ENCODE results near the gene LARGE2. TPM values are rescaled to one million over a fixed set of nuclear protein-coding genes. Genes with fewer than 3 reads are reported as not detected.

LARGE2 gene
- total RNA-seq, 2 donors from 2014 or later = 12.2 to 14.5 TPM

DNA sequence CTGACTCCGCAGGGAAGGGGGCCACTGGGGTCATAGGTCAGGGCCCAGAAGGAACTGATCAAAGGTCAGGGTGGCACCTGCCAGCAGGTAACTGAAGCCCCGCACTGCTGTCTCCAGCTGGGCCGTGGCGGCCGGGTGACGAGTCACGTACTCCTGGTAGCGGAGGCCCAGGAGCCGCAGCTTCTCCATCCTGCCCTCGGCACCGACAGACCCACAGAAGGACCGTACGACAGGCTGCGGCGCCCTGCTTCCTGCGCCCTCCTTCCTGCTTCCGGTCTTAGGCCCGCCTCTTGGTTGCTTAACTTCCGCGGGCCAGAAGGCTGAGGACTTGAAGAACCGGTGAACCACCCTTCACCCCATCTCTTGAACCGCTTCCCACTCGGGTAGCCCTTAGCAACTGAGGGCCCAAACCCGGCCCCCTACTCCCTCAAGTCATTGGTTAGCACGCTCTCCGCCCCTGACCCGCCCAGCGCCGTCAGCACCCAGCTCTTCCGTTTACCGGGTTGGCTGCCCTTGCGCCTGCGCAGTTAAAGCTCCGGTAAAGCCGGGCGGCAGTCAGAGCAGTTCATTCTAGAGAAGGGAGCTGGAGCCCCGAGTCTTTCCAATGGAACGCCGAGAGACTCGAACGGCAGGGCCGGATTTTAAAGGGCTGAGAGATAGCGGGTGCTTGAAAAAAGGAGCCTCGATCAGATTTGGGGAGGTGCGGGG is 4.7 kb upstream of the LARGE2 start, which contains the start of gene PEX16:
Gene PEX16, minus strand, starts transcription at position 255 of the 708 bp plus-strand sequence. Its CDS starts 66 bp downstream, at position 189.
- ATAC-seq (peak; percentile 80), DNase-seq (peak; percentile 96 to 99 (median 98))
- H3K4me3 ChIP-seq = peak within 1 kb of the TSS; percentile 82 to 91
- intact Hi-C loops (cut with DNase I) = no loop called here
- peaks cover 52% of the 10 kb centered on the region for H3K4me1 ChIP-seq
- peaks cover 12 to 20% of the 10 kb centered on the region in 2 donors for H3K36me3 ChIP-seq (replicated peaks in 1 of 2; ENCODE audit: insufficient read depth in 1 of 2, low read depth in 2 of 2)
- no peaks in the 10 kb centered on the region for H3K27me3 ChIP-seq
- H3K27ac ChIP-seq = peak within 1 kb of the TSS; percentile 93 to 97 (median 96)
- no peaks in the 10 kb centered on the region for H3K9me3 ChIP-seq
- 0% methylated on average over 9 to 45 of the region's 45 CpGs for WGBS, 2 donors
- TF ChIP-seq POLR2A (IDR thresholded peaks at IDR 0.05) = peak; percentile 68 to 90 (median 90)
- TF ChIP-seq, protein P1, sequence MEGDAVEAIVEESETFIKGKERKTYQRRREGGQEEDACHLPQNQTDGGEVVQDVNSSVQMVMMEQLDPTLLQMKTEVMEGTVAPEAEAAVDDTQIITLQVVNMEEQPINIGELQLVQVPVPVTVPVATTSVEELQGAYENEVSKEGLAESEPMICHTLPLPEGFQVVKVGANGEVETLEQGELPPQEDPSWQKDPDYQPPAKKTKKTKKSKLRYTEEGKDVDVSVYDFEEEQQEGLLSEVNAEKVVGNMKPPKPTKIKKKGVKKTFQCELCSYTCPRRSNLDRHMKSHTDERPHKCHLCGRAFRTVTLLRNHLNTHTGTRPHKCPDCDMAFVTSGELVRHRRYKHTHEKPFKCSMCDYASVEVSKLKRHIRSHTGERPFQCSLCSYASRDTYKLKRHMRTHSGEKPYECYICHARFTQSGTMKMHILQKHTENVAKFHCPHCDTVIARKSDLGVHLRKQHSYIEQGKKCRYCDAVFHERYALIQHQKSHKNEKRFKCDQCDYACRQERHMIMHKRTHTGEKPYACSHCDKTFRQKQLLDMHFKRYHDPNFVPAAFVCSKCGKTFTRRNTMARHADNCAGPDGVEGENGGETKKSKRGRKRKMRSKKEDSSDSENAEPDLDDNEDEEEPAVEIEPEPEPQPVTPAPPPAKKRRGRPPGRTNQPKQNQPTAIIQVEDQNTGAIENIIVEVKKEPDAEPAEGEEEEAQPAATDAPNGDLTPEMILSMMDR (IDR thresholded peaks at IDR 0.05) = no peak

GRCh38 chr11:45918331-45918941 is 4.0 kb upstream of the LARGE2 start:
- ATAC-seq = peak; percentile 49
- intact Hi-C loops (cut with DNase I) = no loop called here

GRCh38 chr11:45918962-45919675 is 3.3 kb upstream of the LARGE2 start:
- peaks cover 60% of the 10 kb centered on the region for H3K4me1 ChIP-seq
- H3K27ac ChIP-seq = peak overlapping the region in 3 of 4 donors; percentile 93 to 97 (median 96)
- H3K36me3 ChIP-seq (replicated peaks in 1 of 2; ENCODE audit: insufficient read depth in 1 of 2, low read depth in 2 of 2) = peaks cover 6 to 10% of the 10 kb centered on the region in 2 donors
- ATAC-seq = no peak
- no peaks in the 10 kb centered on the region for H3K9me3 ChIP-seq
- no peaks in the 10 kb centered on the region for H3K27me3 ChIP-seq
- intact Hi-C loops (cut with DNase I) = no loop called here
- peak in 1 of 4 donors; percentile 10 for DNase-seq
- WGBS, 2 donors = 62 to 70% methylated on average over 7 of the region's 7 CpGs
- no peak overlapping the region for H3K4me3 ChIP-seq
- TF ChIP-seq, protein P1 (IDR thresholded peaks at IDR 0.05) = no peak
- TF ChIP-seq POLR2A (IDR thresholded peaks at IDR 0.05) = no peak

More at GRCh38 chr11:45918331-45918941, 4.0 kb upstream of the LARGE2 start:
- peak; percentile 86 to 90 (median 87) for DNase-seq
- peak; percentile 58 to 83 (median 71) for TF ChIP-seq POLR2A (IDR thresholded peaks at IDR 0.05)
- TF ChIP-seq, protein P1 (IDR thresholded peaks at IDR 0.05) = no peak
- WGBS, 2 donors = 0% methylated on average over 38 of the region's 38 CpGs; no CpG with 5 or more reads in 1 of the 2 donors
- H3K27ac ChIP-seq = peak overlapping the region; percentile 93 to 97 (median 96)
- H3K4me1 ChIP-seq = peaks cover 59% of the 10 kb centered on the region
- H3K27me3 ChIP-seq = no peaks in the 10 kb centered on the region
- H3K36me3 ChIP-seq (replicated peaks in 1 of 2; ENCODE audit: insufficient read depth in 1 of 2, low read depth in 2 of 2) = peaks cover 8 to 15% of the 10 kb centered on the region in 2 donors
- no peaks in the 10 kb centered on the region for H3K9me3 ChIP-seq
- H3K4me3 ChIP-seq = peak overlapping the region; percentile 82 to 91

GRCh38 chr11:45919806-45920530 is 2.5 kb upstream of the LARGE2 start:
- 71 to 91% methylated on average over 13 of the region's 13 CpGs for WGBS, 2 donors
- intact Hi-C loops (cut with DNase I) = no loop called here
- Histone ChIP-seq H3K4me1 (peaks cover 60% of the 10 kb centered on the region), H3K4me3 (no peak overlapping the region), H3K27ac (peak overlapping the region in 3 of 4 donors; percentile 90 to 97 (median 97)), H3K36me3 (replicated peaks in 1 of 2; ENCODE audit: insufficient read depth in 1 of 2, low read depth in 2 of 2) (peaks cover 0 to 1% of the 10 kb centered on the region in 2 donors), H3K9me3 (no peaks in the 10 kb centered on the region), H3K27me3 (no peaks in the 10 kb centered on the region)
- DNase-seq (peak in 3 of 4 donors; percentile 1 to 13 (median 10)), ATAC-seq (no peak)
- TF ChIP-seq POLR2A (IDR thresholded peaks at IDR 0.05) = no peak
- TF ChIP-seq, protein P1 (IDR thresholded peaks at IDR 0.05) = no peak
